C1 segment of cervical spinal cord (tissue), 14 donors: ENCODE measurements around the gene TACC2.
"Not testable (repeated sequence)": the region's sequence is repeated elsewhere in the genome, so short reads cannot be mapped to it uniquely, and the experiment has no call there.

Experiments
- DNase-seq, 14 donors: peaks; one replicate each; lab custom pipeline; 2025; lab: John Stamatoyannopoulos, UW

The TACC2 gene

DNA sequence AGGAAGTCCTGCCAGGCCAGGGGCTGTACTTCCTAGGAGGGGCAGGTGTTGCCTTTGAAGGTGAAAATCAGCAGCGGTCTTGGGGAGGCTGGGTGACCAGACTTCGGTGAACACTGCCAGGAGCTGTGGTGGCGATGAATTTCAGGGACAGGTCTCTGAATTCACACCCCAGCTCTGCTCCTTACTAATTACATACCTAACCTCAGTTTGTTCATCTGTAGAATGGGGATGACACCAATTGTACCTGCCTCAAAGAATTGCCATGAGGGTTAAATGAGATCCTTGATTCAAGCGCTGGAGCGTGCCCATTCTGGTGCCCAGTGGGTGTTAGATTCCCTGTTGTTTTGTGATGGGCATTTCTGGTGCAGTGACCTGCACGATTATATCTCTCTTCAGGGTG lies 102.8 kb downstream of the TACC2 start:
- DNase-seq = no peak

DNA sequence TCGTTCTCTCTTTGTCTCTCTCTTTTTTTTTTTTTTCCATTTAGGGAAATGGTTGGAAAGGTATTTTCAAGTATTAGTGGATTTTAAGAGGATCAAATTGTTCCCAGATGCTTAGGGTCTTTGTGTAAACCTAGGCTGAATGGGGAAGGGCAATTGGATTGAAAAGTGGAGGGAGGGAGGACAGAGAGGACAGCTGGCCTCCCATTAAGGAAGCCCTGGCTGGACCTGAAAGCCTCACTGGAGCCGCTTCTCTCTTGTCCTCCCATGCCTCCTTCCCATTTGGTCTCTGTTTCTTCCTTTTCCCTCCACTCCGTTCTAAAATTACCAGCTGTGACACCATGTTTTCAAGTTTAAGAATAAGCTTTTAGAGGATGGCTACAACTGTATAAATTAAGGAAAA lies 104.1 kb downstream of the TACC2 start:
- no peak for DNase-seq

DNA sequence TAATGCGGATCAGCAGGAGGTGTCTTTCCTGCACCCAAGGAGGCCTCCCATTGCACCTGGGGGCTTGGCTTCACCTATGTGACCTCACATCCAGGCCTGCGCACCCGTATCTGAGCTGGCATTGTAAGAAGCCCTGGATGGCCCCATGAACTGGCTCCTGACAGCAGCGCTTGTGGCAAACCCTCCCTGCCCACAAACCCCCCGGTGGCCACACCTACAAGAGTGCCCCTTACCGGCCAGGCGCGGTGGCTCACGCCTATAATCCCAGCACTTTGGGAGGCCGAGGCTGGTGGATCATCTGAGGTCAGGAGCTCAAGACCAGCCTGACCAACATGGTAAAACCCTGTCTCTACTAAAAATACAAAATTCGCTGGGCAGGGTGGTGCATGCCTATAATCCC lies 107.2 kb downstream of the TACC2 start:
- not testable (repeated sequence) for DNase-seq

DNA sequence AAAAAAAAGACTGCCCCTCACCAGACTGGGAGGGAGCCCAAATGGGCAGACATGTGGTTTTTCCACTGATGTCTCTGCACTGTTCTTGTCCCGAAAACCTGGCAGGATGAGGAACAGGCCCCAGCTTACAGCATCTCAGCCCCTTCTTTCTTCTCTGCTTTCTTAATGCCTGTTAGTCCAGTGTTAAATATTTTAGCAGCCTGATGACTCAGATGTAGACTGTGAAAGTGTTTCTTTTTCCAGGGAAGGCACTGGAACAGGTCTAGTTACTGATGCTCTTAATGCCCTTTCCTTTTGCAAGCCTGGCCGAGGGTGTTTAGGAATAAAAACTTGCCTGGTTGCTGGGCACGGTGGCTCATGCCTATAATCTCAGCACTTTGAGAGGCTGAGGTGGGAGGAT lies 107.7 kb downstream of the TACC2 start:
- no peak for DNase-seq

DNA sequence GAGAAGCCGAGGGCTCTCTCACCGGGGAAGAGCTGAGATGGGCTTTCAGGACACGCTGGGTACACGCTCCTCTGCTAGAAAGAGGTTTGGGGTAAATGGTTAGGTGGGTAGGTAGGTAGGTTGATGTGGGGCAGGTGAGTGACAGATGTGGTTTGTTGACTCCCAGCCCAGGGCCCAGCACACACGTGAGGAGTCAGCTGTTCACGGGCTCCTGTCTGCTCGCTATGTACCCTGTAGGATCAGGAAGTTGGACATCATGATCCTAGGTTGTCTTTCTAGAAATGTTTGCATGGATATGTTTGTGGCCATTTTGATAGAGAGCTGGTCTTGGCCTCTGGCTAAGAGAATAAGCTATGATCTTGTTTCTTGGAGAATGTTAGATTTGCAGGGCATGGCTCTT lies 109.0 kb downstream of the TACC2 start:
- no peak for DNase-seq

DNA sequence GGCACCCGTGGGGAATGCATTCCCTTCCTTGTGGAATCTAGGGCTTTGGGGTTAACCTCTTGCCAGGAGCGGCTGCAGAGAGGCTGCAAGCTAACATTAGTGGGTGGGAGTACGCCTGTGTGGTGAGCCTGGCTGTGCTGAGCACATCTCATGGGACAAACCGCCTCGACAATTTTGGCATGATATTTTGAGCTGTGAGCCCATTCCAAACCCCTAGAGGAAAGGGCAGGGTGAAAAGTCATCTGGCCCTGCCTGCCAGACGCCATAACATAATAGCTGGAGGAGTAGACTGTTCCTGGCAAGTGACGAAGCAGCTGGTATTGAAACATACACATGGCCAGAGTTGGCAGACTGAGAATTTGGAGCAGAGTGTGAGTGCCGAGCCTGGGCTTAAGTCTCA lies 110.0 kb downstream of the TACC2 start:
- no peak for DNase-seq

DNA sequence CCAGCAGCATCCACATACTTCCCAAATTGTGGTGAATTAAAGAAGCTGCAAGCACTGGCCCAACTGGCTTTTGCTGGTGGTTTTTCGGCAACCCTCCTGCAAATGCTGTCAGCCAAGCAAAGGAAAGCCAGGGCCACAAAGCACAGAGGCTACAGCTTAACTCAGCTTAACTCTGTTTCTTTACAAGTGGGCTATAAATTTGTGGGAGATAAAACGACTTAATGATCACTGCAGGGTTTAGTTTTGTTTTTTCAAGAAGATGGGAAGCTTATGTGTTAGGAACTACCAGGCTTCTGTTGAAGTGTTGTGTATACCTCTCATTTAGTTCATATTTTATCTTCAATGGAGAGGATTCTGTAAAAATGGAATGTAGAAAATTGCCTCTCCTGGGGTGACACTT lies 110.6 kb downstream of the TACC2 start:
- no peak for DNase-seq

DNA sequence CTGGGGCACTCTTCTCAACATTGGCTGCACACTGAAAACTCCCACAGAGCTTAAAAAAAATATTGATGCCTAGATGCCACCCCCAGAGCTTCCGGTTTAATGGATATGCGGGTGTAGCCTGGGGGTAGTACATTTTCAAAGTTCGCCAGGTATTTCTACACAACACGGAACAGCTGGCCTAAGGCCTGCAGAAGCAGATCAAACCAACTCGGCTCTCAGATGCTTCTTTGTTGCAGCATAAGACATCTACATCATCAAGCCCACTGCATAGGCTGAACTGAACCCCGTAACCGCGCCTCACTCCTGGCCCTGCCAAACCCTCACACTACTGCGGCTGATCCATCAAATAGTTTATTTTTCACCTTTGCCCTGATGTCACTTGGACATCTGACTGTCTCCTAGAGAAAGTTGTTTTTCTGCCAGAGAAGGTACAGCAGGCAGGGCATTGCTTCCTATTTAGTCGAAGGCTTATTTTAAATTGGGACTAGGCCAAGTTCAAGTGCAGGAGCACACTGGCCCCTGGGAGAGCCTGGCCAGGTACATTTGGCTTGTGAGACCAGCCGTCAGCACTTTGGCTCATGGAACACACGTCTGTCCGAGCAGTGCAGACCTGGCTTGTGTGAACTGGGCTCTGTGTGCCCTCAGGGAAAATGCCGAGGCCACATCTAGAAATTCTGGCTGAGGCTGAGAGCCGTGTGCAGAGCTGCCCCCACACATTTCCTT lies 113.3 kb downstream of the TACC2 start:
- DNase-seq = no peak

DNA sequence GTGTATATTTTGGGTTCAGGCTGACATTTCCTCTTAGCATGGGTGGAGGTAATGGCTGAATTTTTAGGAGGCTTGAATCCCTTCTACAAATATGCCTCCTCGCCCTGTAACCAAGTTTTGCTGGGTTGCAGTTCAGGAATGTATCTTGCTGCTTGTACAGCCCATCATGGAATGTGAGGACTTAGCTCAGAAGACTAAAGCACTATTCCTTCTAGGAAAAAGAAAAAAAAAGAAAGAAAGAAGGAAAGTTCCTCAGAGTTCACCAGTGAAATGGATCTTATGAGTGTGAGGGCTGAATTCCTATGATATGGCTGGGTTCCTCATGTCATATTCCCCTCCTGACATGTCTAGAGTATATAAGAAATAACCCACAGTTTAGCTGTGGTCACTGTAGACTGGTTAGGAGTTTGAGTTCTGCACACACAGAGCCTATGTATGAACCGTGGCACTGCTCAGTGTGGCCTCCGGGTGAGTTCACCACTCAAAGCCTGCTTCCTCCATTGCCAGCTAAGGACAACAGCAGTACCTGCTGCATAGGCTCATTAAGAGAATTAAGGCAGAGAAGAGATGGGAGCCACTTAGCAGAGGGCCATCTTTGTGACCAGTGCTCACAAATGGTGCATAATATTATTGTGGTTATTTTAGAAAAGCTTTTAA lies 114.0 kb downstream of the TACC2 start:
- no peak for DNase-seq

DNA sequence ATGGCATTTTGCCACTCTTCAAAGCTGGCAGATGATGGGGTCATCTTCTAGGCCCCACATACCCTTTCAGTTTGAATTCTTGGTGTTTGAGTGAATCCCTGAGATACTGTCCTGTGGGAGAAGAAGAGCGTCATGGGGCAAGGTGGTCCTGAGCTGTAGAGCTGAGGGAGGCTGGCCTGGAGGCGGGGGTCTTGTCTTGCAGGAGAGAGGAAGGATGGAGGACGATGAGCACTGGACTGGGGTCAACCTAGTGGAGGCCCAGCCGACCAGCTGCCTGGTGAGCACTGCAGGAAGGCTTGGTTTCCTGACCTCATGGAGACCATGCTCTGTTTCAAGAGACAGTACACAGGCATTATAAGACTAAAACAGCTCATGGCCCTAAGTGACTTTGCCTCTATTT lies 114.6 kb downstream of the TACC2 start:
- DNase-seq = no peak

DNA sequence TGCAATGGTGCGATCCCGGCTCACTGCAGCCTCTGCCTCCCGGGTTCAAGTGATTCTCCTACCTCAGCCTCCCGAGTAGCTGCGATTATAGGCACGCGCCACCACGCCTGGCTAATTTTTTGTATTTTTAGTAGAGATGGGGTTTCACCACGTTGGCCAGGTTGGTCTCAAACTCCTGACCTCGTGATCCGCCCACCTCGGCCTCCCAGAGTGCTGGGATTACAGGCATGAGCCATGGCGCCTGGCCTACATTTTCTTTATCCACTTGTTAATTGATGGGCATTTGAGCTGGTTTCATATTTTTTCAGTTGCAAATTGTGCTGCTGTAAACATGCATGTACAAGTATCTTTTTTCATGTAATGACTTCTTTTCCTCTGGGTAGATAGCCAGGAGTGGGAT lies 119.8 kb downstream of the TACC2 start:
- DNase-seq = not testable (repeated sequence)

DNA sequence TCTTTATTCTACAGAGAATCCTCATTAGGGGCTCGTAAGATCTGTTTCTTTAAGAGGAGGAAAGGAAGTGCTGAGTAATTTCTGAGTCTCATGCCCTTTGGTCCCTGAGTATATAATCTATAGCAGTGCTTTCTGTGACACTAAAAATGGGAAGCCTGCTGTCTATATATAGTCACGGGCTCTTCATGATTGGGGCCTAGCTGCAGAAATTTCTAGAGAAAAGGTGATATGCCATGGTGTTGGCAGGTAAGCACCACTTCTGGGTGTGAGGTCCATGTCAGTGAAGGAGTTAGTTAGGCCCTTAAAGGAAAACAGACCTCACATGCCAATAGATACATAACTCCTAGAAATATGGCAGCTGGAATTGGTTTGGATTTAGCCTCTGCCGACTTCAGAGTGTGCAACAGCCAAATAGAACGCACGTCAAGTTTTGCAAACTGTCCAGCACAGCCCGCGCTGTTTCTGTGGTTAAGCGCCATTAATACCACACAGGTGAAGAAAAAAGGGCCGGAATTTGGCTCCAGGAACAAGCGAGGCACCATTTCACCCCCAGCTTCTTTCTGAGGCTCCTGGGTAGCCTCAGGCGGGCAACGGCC lies 123.2 kb downstream of the TACC2 start:
- no peak for DNase-seq

DNA sequence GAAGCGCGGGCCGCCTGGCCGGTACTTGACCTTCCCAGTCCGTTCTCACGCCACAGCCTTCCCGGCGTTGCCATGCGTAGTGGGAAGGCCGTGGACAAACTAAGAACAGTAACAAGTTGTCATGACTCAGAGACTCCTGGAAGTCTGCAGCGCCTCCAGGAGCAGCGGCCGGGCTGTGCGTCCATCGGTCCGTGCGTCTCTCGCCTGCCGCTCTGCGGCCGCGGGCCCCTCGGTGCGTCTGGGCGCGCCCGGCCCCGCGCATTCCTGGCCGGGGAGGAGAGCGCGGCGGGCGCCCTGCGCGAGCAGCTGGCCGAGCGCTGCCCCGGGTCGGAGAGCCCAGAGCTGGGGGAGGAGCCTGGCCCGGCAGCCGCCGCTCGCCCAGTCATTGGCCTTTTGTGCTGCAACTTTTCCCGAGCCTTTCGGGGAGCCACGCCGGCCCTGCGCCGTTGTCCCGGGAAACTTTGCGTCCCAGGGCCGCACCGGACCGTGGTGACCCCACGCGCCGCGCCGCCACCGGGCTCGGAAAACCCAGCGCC lies 123.7 kb downstream of the TACC2 start:
- peak in 10 of 14 donors; percentile 1 to 74 (median 18) for DNase-seq

DNA sequence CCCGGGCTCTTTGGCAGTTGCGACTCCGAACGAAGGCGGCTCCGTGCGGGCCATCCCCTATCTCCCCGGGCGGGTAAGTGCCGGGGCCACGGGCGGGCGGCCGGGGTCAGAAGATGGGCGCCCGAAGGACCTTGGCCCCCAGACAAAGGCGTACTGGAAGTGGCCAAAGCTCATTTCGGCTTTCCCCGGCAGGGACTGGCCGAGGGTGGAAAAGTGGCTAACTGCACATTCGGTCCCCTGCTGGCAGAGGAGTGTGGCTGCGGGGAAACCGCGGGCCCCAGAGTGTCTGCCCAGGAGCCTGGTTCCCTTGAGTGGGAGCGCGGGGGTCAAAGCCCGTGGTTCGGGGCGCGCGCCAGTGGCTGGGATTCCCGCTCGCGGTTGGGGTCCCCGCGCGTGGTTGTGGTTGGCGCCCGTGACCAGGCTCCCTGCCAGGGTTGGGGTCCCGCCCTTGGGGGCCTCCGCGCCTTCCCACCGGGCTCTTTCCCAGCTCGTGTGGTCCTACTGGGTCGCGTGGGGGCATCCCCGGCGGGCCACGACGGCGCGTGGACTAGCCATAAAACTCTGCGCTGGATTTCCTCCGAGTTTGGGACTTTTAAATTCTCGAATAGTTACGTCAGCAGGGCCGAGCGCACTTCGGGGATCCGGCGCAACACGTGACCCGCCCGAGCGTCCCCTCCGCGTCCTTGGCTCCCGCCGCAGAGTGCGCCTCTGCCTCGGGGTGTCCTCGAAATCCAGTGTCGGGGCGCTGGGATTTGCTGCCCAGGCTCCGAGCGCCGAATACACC lies 124.4 kb downstream of the TACC2 start:
- DNase-seq = peak in 9 of 14 donors; percentile 3 to 68 (median 20)

DNA sequence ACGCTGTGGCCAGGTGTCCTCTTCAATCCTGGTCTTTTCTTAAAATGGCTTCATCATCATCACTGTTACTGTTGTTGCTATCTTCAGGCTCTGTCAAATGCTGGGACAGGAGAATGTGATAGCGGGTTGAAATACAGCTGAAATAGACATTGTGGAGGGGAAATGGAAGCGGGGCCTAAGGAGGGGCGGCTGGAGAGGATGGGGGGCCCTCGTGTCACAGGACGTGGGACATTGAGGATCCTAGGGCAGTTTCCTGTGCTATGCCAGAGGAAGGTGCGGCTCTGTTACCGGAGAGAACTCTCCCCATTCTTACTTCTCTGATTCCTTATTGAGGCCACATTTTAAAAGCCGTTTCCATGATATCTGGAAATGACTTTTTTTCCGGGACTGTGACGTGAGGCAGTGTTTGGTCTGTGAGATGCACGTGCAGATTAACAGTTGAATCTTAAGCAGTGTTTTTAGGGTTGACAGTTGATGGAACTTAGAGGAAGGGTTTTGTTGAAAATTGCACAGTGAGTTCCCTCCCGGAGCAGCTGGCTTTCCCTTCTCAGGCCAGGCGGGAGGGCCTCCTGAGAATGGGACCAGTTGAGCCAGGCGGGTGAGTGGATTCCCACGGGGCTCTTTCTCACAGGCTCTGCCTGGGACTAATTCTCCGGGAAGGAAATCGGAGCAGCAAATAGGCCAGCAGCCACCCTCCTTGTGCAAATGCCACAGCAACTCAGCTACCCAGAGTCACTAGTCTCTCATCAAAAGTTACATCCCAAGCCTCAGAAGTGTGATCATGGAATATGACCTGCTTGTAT lies 125.2 kb downstream of the TACC2 start:
- peak in 1 of 14 donors; percentile 10 for DNase-seq

DNA sequence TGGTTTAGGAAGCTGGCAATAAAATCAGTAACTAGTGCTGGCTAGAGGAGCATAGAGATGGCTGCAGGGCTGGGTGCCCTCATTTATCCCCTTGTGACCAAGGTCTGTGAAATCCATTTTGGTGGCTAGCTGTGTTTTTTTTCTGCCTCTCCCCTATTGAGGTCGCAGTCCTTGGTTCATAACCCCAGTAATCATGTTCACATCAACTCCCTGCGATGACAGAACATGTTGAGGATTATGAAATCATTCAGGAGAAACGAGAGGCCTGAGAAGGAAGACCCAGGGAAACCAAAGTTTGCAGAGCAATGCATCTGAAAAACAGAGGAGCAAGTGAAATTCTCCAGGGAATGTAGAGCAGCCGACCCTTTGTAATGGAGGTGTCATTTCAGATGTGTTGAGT lies 126.9 kb downstream of the TACC2 start:
- DNase-seq = no peak

DNA sequence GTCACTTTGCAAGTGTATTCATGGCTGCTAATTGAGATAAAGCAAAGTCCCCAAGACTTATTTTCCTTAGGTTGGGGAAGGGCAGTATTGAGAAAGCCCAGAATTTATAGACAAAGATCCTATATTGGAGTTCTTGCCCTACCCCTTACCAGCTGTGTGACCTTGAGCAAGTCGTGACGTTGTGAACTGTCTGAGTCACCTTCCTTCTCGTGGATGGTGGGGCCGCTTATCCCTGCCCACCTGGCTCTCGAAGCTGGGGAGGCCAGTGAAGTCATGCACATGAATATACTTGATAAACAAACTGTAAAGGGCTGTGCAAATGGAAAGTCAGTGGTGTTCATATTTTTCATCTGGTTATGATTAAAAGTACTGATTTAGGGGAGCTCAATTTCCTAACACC lies 127.4 kb downstream of the TACC2 start:
- DNase-seq = no peak

DNA sequence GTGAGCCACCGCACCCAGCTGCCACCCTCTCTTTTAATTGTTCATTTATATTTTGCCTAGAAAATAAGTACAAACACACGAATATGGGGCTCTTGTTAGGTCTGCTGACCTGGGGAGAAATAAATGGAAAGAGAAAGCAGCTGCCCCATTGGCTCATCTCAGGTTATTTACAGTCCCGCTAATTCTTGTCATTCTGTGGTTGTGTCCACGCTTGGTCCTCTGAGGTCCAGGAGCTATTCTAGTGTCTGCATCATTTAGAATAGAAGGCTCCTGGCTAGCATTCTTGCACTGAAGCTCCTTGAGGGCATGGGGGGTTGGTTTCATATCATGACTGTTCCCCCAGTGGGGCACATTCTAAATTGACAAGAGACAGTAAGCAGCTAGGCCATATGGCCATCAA lies 128.5 kb downstream of the TACC2 start:
- DNase-seq = no peak

DNA sequence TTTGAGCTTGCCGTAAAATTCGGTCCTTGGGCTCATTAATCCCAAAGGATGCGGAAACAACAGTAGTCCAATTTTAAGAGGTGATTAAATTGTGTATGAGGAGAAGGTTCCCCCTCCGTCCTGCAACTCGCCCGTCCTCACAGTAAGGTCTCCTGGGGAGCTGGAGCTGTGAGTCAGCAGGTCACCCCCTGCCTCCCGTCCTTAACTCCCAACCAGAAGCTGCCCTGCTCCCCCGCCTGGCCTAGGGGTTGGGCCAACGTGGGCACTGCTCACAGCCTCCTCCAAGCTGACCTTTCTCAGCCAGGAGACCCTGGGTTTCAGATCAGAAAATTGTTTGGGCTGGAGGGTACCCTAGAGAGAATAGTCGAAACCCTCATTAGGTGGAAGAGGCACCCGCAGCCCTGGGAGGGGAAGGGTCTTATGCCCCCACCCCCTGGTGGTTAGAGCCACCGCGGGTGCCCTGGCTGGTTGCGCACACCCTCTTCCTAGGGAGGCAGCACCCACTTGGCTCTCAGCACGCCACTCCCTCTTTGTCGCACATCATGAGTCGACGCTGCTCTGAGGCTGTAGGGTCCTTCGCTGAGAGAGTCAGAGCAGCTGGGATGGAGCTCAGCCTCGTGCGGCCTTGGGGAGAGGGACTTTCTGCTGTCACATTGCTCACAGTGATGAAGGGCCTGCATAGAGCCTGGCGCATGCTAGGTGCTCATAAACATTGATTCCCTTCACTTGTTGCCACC lies 131.2 kb downstream of the TACC2 start:
- DNase-seq = no peak

DNA sequence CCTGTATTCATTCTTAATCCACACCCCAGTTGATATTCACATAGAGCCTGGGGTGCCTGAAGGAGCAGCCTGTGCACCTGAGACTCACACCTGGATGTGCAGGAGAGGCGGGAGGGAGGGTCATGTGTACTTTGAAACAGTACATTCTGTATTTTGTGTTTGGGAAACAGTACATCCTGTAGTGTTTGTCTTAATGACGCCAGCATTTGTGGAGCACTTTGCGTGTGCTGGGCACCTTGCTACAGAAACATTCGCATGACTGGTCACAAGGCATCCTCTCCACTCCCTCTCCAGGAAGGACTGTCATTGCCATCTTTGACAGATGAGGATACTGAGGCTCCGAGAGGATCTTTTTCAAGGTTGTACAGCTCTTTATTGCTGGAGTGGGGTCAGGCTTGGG lies 132.1 kb downstream of the TACC2 start:
- no peak for DNase-seq
